NB4 (cell line): ENCODE data around the gene TSHZ2.

Experiments
- DNase-seq: peaks from one replicate; pipeline ENCODE4 v3.0.0; 2010; ENCODE audit warnings: low read depth
- H3K4me3 ChIP-seq: one replicate; pipeline ENCODE4 v1.5.1; 2011; ENCODE audit warnings: mild to moderate bottlenecking, low read depth, low read length, moderate library complexity
- CTCF ChIP-seq: IDR thresholded peaks from one replicate; pipeline ENCODE4 v1.5.1; 2012; ENCODE audit warnings: low read depth, low read length
- MAX ChIP-seq: IDR thresholded peaks from 2 replicates; pipeline ENCODE4 v1.6.1; 2011; ENCODE audit warnings: low read depth, low read length
- MYC ChIP-seq: IDR thresholded peaks from 2 replicates; pipeline ENCODE4 v1.6.1; 2011; ENCODE audit warnings: low read depth, low read length
- POLR2A ChIP-seq: IDR thresholded peaks from 2 replicates; pipeline ENCODE4 v1.6.1; 2011; ENCODE audit warnings: mild to moderate bottlenecking; ENCODE audit not compliant: insufficient read length; ENCODE audit errors: extremely low read depth

TSHZ2 gene

GRCh38 chr20:52958211-52958610 is 13.9 kb upstream of the TSHZ2 start:
- TF ChIP-seq CTCF (no peak), MAX (no peak), MYC (no peak), POLR2A (no peak)
- DNase-seq, result no peak

GRCh38 chr20:52959125-52959524 is 13.0 kb upstream of the TSHZ2 start:
- no peak for TF ChIP-seq MAX
- no peak for TF ChIP-seq MYC
- TF ChIP-seq CTCF, result no peak
- TF ChIP-seq POLR2A, result no peak

More at GRCh38 chr20:52958211-52958610, 13.9 kb upstream of the TSHZ2 start:
- H3K4me3 ChIP-seq, result no peak overlapping the region

GRCh38 chr20:52962183-52962582 is 10.0 kb upstream of the TSHZ2 start:
- no peak for DNase-seq
- TF ChIP-seq POLR2A (no peak), MYC (no peak), CTCF (no peak), MAX (no peak)
- H3K4me3 ChIP-seq, result no peak overlapping the region

More at GRCh38 chr20:52959125-52959524, 13.0 kb upstream of the TSHZ2 start:
- no peak overlapping the region for H3K4me3 ChIP-seq
- peak; percentile 8 for DNase-seq

- no peak for TF ChIP-seq CTCF
- no peak for TF ChIP-seq POLR2A
- no peak for TF ChIP-seq MYC
- no peak for TF ChIP-seq MAX
- H3K4me3 ChIP-seq, result no peak overlapping the region
- DNase-seq, result no peak
Observed at GRCh38 chr20:52963131-52963530, 9.0 kb upstream of the TSHZ2 start.

GRCh38 chr20:52964131-52964530 is 8.0 kb upstream of the TSHZ2 start:
- H3K4me3 ChIP-seq, result no peak overlapping the region
- DNase-seq, result no peak
- TF ChIP-seq MAX, result no peak
- TF ChIP-seq MYC, result no peak
- no peak for TF ChIP-seq POLR2A
- no peak for TF ChIP-seq CTCF

- TF ChIP-seq CTCF (no peak), POLR2A (no peak), MAX (no peak), MYC (no peak)
- DNase-seq, result no peak
- H3K4me3 ChIP-seq, result no peak overlapping the region
Observed at GRCh38 chr20:52965380-52965779, 6.8 kb upstream of the TSHZ2 start.
